CD4-positive, alpha-beta T cell treated with Interleukin-2 at 100 ng/mL for 4 hours (primary cell): ENCODE data around the gene LMO1.

Source experiments
- DNase-seq: peaks from one replicate; pipeline ENCODE4 v3.0.0-alpha.2; 2020; ENCODE audit warnings: low spot score

LMO1 gene

GRCh38 chr11:8263109-8263768 is 439 bp downstream of the LMO1 start:
- no peak for DNase-seq

- DNase-seq: no peak
These were observed 1.0 kb downstream of the LMO1 start for GRCh38 chr11:8262552-8263108.

DNA sequence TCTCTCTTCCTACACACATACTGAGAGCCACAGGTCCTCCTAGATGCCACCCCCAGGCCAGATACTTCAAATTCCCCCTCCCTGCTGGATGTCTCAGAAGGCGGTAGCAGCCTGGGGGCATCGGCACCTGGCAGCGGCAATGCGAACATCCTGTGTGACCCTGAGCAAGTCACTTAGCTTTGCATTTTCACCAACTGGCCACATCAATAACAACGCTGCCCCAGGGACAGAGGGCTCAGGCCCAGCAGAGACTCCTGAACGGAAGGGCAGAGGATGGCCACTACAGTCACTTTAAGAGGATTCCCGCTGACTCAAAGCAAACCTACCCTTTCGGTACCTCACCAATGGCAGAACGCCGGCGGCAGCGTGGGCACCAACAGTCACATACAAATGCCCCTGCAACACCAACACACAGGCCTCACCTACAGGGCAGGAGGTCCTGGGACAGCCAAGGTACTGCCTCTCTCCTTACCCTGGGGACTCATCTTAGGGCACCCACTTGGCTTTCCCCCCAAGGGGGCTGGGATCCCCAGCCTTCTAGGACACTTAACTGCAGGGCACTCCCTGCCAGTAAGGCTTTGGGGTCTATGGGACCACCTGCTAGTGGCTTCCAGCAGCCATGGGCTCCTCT is 1.6 kb downstream of the LMO1 start:
- DNase-seq: no peak

DNA sequence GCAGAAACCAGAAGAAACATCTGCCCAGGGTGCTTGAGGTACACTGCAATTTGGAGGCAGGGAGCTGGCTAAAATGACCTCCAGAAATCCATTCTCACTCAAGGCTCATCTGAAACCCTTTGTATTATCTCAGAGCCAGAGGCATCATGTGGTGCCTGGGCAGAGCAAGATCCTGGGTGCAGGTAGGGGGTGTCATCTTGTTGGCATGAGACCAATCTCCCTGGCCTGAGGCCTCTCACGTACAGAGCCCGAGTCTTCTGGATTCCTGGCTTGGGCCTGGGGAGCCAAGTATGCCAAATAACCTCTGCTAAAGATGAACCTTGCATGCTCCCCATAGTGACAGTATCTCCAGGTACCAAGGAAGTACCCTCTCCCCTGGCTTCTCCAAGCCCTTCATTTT is 2.4 kb downstream of the LMO1 start:
- no peak for DNase-seq

GRCh38 chr11:8260202-8260966 is 3.3 kb downstream of the LMO1 start:
- DNase-seq: no peak

- no peak for DNase-seq
These were observed 4.2 kb downstream of the LMO1 start for GRCh38 chr11:8259306-8259959.

GRCh38 chr11:8258784-8259183 is 4.9 kb downstream of the LMO1 start:
- DNase-seq: no peak

DNA sequence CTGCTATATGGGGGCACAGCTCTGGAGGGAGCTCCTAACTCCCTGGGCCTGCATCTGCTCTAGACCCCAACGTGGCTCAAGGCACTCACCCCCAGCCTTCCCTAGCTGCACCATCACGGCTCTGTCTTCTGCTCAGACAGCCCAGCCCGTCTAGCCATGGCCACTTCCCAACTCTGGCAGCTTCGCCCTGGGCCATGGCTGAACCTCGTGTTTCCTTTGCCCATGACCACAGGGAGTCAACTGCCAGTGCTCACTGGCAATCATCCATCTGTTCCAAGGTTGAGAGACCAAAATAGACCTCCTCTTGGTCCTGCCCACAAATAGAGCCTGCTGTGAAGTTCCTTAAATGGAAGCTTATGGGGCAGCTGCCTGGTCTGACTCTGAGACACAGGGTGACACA is 5.4 kb downstream of the LMO1 start:
- DNase-seq: no peak

- no peak for DNase-seq
These were observed 6.5 kb downstream of the LMO1 start for GRCh38 chr11:8257003-8257664.

DNA sequence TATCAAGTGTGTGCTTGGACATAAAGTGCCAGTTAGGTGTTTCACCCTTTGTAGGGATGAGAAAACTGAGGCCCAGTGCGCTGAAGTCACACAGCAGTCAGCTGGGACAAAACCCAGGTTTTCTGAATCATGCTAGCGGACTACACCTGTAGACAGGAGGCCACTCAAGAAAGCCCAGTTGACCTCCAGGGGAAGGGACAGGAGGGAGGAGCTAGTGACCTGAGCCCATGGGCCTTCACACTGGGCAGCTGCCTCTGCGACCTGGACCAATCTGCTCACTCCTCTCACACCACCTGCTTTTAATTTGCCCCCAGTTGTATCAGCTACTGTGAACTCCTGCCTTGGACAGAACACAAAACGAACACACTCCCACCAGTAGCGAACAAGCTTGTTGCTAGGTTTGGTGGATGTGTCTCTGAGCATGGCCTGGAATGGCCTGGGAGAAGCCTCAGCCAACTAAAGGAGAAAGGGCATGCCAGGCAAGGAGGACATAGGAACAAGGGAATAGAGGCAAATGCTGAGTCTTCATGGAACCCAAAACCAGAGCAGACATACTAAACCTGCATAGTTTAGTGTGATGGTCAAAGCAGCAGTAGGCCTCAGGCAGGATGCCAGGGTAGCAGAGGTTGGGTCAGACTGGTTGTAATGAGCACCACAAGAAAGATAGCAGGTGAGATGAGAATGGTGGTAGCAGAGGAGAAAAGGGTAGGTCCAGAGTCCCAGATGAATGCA is 7.2 kb downstream of the LMO1 start:
- DNase-seq: no peak

- no peak for DNase-seq
These were observed 10.1 kb downstream of the LMO1 start for GRCh38 chr11:8253566-8253965.

DNA sequence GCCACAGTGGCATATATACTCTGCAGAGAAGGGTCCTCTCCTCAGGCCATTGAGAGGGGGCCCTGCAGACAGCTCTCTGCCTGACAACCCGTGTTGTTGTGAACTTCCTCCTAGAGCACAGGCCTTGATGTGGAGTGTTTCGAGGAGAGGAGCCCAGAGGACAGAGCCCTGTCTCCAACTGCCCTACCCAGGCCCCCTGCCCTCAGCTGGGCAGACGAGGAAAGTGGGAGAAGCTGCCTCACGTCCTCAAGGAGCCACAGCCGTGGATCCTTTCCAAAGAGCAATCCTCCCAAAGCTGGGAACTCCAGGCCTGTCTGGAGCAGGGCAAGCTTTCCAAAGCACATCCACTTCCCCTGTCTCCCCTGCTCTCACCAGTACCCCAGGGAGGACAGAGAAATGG is 10.7 kb downstream of the LMO1 start:
- no peak for DNase-seq

GRCh38 chr11:8252388-8252787 is 11.3 kb downstream of the LMO1 start:
- DNase-seq: no peak

GRCh38 chr11:8251616-8252295 is 11.9 kb downstream of the LMO1 start:
- DNase-seq: no peak

- no peak for DNase-seq
These were observed 12.6 kb downstream of the LMO1 start for GRCh38 chr11:8250981-8251615.

- no peak for DNase-seq
These were observed 13.2 kb downstream of the LMO1 start for GRCh38 chr11:8250434-8250833.

DNA sequence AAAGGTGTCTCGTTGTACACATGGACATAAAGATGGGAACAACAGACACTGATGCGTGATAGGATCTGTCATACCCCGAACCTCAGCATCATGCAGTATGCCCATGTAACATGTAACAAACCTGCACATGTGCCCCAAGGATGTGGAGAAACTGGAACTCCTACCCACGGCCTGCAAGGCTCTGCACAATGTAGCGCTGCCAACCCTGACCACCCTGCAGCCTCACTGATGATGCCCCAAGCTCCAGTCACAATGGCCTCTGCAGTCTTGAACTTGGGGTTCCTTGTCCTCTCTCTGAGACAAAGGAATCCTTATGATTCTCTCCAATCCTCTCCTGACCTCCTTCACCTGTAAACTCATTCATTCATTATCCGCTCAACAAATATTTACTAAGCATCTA is 14.2 kb downstream of the LMO1 start:
- DNase-seq: no peak

DNA sequence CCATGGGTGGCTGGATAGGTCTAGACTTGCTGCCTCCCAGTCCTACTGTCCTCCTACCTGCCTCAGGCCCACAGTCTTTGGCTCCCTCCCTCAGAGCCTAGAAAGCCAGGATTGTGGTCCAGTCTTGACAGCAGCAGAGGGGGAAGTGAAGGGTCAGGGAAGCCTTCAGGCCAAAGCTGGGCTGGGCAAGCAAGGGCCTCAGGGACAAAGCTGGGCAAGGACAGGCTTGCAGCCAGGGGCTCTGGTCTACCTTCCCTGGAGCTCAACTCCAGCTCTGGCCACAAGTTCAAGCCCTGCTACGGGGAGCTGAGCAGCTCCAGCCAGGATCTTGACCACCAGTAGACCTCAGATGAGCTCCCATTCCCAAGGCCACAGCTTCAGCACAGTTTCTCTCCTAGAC is 14.9 kb downstream of the LMO1 start:
- no peak for DNase-seq

DNA sequence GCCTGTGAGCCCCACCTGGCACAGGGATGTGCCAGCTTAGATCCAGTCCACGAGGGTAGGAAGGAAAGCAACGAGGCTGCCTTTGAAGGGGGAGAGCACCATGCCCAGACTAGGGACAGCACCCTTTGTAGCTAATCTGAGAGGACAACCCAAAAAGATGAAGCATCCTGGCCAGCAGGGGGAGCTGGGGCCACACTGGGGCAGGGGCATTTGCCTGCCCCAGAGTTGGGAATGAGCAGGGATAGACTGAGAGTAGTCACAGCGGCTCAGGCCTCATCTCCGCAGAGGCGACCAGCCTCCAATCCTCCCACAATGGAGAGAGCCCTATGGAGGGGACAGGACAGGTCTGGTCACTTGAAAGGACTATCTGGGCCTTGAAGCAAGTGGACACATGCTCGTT is 16.4 kb downstream of the LMO1 start:
- no peak for DNase-seq

DNA sequence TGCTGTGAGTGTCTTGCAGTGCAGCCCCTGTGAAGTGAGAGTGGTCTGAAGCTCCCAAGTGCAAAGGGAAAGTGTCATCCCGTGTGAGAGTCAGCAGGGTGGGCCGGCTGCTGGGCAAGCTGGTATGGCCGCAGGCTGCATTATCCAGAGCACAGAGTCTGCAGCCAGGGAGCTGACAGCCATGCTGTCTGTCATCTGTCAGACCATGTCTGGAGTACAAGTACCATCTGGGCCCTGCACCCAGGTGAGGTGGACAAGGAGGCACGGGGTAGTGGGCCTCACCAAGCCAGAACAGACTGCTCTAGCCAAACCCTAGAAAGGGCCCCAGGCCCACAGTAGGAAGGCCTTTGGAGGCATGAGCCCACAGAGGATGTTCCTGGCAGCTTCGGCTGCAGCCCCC is 20.2 kb downstream of the LMO1 start:
- no peak for DNase-seq
